Gastrocnemius medialis (tissue), 4 donors: ENCODE results near the gene DDX54.

Experiments
- POLR2A ChIP-seq, 2 donors: fragments of 450-650 bp; IDR thresholded peaks; one replicate each; pipeline ENCODE4 v1.6.1; 2017; ENCODE audit warnings: antibody characterized with exemption in 2 of 2, mild to moderate bottlenecking in 2 of 2, moderate library complexity in 2 of 2
- TF ChIP-seq, protein P1 (sequence below), 5 experiments: fragments of 450-650 bp in 3 of 5; fragments of 200-600 bp in 2 of 5; sonication (generic) in 2 of 5; IDR thresholded peaks in 4 of 5; conservative IDR thresholded peaks in 1 of 5; 1 replicate in 4 of 5; 2 replicates in 1 of 5; pipeline ENCODE4 v1.5.1; 2016 to 2019; ENCODE audit warnings: antibody characterized with exemption in 5 of 5, mild to moderate bottlenecking in 3 of 5, moderate library complexity in 3 of 5

- TF ChIP-seq, protein P1, sequence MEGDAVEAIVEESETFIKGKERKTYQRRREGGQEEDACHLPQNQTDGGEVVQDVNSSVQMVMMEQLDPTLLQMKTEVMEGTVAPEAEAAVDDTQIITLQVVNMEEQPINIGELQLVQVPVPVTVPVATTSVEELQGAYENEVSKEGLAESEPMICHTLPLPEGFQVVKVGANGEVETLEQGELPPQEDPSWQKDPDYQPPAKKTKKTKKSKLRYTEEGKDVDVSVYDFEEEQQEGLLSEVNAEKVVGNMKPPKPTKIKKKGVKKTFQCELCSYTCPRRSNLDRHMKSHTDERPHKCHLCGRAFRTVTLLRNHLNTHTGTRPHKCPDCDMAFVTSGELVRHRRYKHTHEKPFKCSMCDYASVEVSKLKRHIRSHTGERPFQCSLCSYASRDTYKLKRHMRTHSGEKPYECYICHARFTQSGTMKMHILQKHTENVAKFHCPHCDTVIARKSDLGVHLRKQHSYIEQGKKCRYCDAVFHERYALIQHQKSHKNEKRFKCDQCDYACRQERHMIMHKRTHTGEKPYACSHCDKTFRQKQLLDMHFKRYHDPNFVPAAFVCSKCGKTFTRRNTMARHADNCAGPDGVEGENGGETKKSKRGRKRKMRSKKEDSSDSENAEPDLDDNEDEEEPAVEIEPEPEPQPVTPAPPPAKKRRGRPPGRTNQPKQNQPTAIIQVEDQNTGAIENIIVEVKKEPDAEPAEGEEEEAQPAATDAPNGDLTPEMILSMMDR (IDR thresholded peaks at IDR 0.05 in 4 of 5, conservative IDR thresholded peaks at IDR 0.05 in 1 of 5), result no peak
- TF ChIP-seq POLR2A (IDR thresholded peaks at IDR 0.05), result no peak
Observed at GRCh38 chr12:113170457-113170856, 14.8 kb downstream of the DDX54 start.
